ENCODE results near the gene ANKRD13A.

- TF ChIP-seq POLR2A (IDR thresholded peaks at IDR 0.05; ENCODE audit: low read length) (no peak), GATA1 (IDR thresholded peaks at IDR 0.05; ENCODE audit: low read depth, low read length) (no peak)
These were observed 60.4 kb downstream of the ANKRD13A start for GRCh38 chr12:110059651-110060000.

Data from erythroblast (primary cell).